ENCODE data around the gene CENPP.
"Not testable (repeated sequence)": the region's sequence is repeated elsewhere in the genome, so short reads cannot be mapped to it uniquely, and the experiment has no call there.

CENPP gene

GRCh38 chr9:92558612-92559374 lies 233.0 kb downstream of the CENPP start:
- DNase-seq = no peak

GRCh38 chr9:92561374-92562330 lies 235.9 kb downstream of the CENPP start:
- DNase-seq = no peak

- no peak for DNase-seq
These were observed 236.8 kb downstream of the CENPP start for GRCh38 chr9:92562461-92562967.

- no peak for DNase-seq
These were observed 237.7 kb downstream of the CENPP start for GRCh38 chr9:92563116-92564100.

GRCh38 chr9:92564504-92564903 lies 238.8 kb downstream of the CENPP start:
- no peak for DNase-seq

- no peak for DNase-seq
These were observed 239.2 kb downstream of the CENPP start for GRCh38 chr9:92564982-92565381.

GRCh38 chr9:92571871-92572270 lies 246.1 kb downstream of the CENPP start:
- DNase-seq = not testable (repeated sequence)

- not testable (repeated sequence) for DNase-seq
These were observed 247.9 kb downstream of the CENPP start for GRCh38 chr9:92573612-92574011.

- no peak for DNase-seq
These were observed 250.4 kb downstream of the CENPP start for GRCh38 chr9:92576175-92576574.

GRCh38 chr9:92589923-92590322 lies 264.2 kb downstream of the CENPP start:
- DNase-seq = no peak

- no peak for DNase-seq
These were observed 264.6 kb downstream of the CENPP start for GRCh38 chr9:92590377-92590776.

- DNase-seq = no peak
These were observed 266.8 kb downstream of the CENPP start for GRCh38 chr9:92592537-92592936.

GRCh38 chr9:92592946-92593861 lies 267.5 kb downstream of the CENPP start:
- DNase-seq = no peak

- not testable (repeated sequence) for DNase-seq
These were observed 269.3 kb downstream of the CENPP start for GRCh38 chr9:92595075-92595474.

GRCh38 chr9:92595930-92596329 lies 270.2 kb downstream of the CENPP start:
- no peak for DNase-seq

- DNase-seq = no peak
These were observed 272.6 kb downstream of the CENPP start for GRCh38 chr9:92598382-92598781.

- no peak for DNase-seq
These were observed 274.2 kb downstream of the CENPP start for GRCh38 chr9:92599938-92600461.

GRCh38 chr9:92600462-92601261 lies 274.9 kb downstream of the CENPP start:
- no peak for DNase-seq

GRCh38 chr9:92601451-92601850 lies 275.7 kb downstream of the CENPP start:
- DNase-seq = no peak

GRCh38 chr9:92602413-92602812 lies 276.7 kb downstream of the CENPP start:
- DNase-seq = no peak

All from RPMI8226 (cell line).